ENCODE data around the gene NCEH1.
A peak's percentile ranks its signal among the peaks of the same experiment; 100 is the strongest.
"Not testable (repeated sequence)": the region's sequence is repeated elsewhere in the genome, so short reads cannot be mapped to it uniquely, and the experiment has no call there.

The NCEH1 gene

DNA sequence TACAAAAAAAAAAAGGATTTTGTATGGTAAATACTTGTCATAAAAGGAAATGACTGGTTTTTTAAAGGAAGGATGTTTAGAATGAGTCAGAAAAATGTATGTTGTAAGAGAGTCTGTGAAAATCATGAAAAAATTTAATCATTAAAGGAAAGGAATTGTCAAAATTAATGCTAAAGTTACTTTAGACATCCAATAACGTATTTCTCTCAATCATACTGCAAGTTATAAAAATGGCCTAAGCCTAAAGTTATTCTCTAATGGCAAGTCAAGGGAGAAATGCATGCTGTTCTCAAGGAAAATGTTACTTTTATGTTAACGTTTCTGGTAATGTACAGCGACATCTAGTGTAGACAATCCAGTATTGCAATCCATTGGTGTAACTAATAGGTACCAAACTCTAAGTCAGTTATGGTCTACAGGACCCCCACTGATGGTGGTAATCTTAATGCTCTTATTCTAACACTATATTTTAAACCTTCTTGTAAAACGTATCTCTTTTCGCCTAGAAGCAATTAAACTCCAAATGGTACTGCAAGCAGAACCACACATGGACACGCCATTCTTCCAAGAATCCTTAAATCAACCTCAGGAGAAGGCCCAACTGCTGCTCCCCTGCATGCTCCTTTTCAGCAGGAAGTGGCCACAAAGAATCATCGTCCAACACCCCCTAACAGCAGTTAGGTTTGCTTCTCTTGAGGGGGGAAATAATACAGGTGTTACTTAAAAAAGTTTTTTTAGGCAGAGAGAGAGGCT lies 35.2 kb downstream of the NCEH1 start:
- peak; percentile 34 for DNase-seq

- peak; percentile 54 for DNase-seq
Measured at GRCh38 chr3:172673210-172673679, 37.6 kb downstream of the NCEH1 start.

- no peak for DNase-seq
Measured at GRCh38 chr3:172669021-172669420, 41.8 kb downstream of the NCEH1 start.

GRCh38 chr3:172666873-172667694 lies 43.8 kb downstream of the NCEH1 start:
- DNase-seq = peak; percentile 91

DNA sequence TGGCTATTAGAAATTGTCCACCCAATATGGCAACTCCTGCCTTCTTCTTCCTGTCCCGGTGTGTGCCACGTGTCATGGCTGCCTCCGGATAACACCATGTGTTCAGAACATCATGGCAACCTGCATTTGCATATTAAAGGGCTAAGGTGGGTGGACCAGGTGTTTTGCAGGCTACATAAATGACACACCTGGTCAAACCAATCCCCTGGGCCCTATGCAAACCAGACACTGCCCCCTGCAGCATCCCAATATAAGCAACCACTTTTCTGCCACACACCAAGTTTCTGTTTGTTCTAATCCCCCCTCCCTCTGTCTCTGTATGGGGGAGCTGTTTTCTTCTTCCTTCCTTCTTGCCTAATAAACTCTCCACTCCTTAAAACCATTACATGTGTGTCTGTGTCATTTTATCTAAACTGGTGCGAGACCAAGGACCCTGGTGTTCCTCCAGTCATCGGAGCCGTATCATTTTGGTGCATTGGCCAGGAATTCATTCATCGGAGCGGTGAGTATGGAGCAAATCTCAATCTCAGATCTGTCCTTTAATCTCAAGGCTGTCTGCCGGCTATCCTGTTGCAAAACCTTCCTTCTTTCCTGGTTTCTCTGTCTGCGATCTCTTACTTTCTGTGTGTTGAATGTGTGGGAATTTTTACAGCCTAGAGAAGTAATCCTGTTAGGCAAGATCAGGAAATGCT lies 44.5 kb downstream of the NCEH1 start:
- no peak for DNase-seq

DNA sequence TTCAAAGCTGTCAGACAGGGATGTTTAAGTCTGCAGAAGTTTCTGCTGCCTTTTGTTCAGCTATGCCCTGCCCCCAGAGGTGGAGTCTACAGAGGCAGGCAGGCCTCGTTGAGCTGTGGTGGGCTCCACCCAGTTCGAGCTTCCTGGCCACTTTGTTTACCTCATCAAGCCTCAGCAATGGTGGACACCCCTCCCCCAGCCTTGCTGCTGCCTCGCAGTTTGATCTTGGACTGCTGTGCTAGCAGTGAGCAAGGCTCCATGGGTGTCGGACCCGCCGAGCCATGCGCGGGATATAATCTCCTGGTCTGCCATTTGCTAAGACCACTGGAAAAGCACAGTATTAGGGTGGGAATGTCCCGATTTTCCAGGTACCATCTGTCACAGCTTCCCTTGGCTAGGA lies 45.4 kb downstream of the NCEH1 start:
- not testable (repeated sequence) for DNase-seq

DNA sequence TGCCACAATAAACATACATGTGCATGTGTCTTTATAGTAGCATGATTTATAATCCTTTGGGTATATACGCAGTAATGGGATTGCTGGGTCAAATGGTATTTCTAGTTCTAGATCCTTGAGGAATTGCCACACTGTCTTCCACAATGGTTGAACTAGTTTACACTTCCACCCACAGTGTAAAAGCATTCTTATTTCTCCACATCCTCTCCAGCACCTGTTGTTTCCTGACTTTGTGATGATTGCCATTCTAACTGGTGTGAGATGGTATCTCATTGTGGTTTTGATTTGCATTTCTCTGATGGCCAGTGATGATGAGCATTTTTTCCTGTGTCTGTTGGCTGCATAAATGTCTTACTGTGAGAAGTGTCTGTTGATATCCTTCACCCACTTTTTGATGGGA lies 50.4 kb downstream of the NCEH1 start:
- not testable (repeated sequence) for DNase-seq

- DNase-seq = no peak
Measured at GRCh38 chr3:172659246-172660002, 51.4 kb downstream of the NCEH1 start.

DNA sequence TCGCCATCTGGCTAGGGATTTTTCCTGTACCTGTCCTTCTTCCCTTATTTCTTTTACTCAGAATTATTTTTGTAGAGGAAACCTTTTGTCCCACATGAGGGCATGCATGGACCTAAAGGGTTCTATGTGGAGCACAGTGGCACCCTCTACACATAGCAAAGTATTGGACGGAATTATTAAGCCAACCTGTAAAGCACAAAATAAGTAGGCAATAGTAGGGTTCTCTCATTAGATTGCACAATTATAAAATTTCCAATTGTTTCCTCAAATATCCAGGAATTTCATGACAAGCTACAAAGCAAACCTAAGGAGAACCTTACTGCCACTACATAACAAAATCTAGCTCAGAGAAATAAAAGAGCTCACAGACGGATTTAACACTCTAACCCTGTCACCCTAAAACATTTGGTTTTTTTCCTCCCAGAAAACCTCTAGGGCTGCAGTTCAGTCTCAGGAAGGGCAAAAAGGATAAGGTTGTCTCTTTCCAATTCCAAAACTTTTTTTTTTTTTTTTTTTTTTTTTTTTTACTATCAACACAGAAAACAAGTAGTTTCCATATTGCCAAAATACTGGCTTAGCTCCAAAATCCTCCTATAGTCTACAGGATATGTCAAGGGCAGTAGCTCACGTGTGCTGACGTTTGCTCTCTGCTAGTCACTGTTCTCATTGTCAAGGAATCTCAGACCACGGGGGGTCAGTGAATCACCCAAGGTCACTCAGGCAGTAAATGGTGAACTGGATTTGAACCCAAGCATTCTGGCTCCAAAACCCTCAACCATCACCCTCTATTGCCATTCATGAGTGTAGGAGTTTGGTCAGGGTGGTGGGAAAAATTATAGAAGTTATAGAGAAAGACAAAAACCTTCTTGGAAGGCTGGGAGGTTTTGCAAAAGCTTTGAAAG lies 52.3 kb downstream of the NCEH1 start:
- DNase-seq = no peak

GRCh38 chr3:172656602-172657001 lies 54.3 kb downstream of the NCEH1 start:
- no peak for DNase-seq

GRCh38 chr3:172655388-172655787 lies 55.5 kb downstream of the NCEH1 start:
- no peak for DNase-seq

- no peak for DNase-seq
Measured at GRCh38 chr3:172654470-172654869, 56.4 kb downstream of the NCEH1 start.

DNA sequence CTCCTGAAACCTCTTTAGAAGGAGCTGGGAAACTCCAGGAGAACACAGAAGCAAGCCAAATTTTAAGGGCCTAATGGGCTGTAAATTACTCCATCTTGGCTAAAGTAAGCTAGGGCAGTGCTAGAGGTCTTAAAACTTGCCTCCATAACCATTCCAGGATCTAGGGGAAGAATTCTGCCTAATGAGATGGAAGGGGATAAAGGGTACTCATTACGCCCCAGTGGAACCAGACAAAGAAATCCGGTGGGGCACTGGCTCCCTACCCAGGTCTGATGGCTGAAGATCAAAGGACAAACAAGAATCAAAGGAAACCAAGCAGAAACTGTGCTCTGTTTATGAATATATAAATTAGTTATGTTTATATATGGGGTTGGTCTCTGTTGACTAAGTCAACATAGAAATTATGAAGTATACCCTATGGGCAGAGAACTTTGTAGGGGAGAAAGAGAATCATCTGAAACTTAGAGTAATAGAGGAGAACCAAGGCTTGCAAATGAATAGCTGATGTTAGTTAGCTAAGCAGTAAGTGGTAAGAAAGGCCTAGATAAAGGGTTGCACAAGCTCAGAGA lies 57.8 kb downstream of the NCEH1 start:
- DNase-seq = no peak

- DNase-seq = no peak
Measured at GRCh38 chr3:172651936-172652625, 58.8 kb downstream of the NCEH1 start.

DNA sequence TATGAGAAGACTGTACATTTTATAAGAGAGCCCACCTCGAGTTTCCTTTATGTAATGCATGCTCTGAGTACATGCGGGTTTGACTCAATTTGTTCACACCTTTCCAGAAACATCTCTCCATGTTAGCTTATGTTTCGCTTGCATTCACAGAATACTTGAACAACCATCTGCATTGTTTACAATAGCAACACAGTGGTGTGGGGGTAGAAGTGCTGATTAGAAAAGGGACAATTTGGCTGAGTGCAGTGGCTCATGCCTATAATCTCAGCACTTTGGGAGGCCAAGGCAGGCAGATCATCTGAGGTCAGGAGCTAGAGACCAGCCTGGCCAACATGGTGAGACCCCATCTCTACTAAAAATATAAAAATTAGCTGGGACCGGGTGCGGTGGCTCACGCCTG lies 60.9 kb downstream of the NCEH1 start:
- no peak for DNase-seq

GRCh38 chr3:172648747-172649146 lies 62.1 kb downstream of the NCEH1 start:
- DNase-seq = no peak

DNA sequence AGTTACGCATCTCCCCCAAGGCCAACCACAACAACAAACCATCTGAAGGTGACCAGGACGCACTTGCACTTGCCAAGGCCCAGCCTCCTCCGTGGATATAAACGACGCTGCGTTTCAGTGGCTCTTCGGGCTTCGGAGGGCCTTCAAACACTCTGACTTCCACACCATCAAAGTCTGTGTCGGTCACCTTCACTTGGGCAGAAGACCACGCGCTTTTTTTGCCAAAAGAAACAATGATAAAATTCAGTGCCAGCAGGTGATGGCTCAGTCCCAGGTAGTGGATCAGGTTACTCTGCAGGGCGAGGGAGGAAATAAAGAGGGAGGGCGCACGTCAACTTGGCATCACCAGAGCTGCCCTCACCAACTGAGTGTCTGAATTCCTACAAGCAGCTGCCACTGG lies 63.0 kb downstream of the NCEH1 start:
- DNase-seq = peak; percentile 96

DNA sequence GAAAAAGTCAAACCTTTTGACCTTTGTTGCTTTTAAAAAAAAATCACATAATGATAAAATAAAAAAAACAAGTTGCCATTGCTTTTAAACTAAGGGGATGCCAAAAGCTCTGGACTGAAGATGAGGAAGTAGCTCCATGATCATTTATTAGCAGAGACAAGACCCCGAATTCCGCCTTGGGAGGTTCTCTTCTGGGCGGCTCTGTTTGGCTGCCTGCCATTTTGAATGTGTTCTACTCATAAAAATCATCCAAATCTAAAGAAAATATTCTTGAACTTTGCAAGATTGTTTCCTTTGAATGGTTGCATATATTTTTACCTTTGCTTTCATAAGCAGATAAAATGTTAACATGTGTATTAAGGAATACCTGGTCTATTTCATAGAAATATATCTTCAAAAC lies 63.8 kb downstream of the NCEH1 start:
- peak; percentile 31 for DNase-seq

DNA sequence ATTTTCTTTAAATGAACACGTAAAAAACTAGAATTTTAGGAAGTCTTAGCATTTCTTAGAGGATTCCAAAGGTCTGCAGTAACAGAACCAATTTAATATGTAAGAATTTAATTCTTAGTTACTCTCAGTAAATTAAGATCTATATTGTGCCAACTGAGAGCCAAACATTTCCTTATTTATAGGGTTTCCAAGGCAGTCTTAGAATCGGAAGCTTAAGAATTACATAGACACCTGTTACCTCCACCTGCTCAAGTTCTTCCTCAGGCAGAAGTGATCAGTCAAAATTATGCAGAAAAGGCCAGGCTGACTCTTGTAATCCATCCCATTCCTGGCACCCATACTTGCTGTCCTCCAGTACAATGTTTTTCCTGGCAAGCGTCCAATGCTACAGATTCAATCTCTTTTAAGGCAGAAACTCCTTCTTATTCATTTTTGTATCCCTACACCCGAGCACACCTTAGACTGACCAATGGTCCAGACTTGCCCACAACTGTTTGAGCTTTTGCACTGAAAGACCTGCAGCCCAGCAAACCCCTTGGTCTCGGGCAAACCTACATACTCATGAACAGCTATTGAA lies 64.3 kb downstream of the NCEH1 start:
- DNase-seq = peak; percentile 79

DNA sequence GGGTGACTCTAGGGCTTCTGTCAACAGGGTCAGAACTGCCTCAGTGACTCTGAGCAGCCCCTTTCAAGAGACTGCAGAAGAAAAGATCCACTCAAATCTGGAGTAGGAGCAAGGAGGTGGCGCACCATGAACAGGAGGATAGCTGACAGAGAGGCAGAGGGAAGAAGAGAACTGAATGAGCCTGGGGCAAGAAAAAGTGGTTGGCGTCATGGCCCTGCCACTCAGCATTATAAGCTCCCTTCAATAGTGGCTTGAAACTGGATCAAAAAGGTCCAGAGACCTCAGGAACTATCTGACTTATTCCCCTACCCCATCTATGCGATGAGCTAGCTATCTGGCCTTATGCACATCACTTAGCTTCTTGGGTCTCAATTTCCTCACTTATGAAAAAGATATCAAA lies 66.6 kb downstream of the NCEH1 start:
- no peak for DNase-seq

Data from NCI-H1105 (cell line).